22Rv1 (cell line): Measurements from ENCODE around the gene RPN2.

ENCODE experiments used
- H3K27ac ChIP-seq: fragments of 450-650 bp; 2 replicates; pipeline ENCODE4 v1.5.1; 2017
- CTCF ChIP-seq: fragments of 450-650 bp; IDR thresholded peaks from 2 replicates; pipeline ENCODE4 v1.5.1; 2017; ENCODE audit warnings: mild to moderate bottlenecking
- ZFX ChIP-seq: fragments of 450-650 bp; IDR thresholded peaks from 2 replicates; pipeline ENCODE4 v1.6.1; 2017; ENCODE audit warnings: antibody characterized with exemption, borderline replicate concordance

The RPN2 gene

DNA sequence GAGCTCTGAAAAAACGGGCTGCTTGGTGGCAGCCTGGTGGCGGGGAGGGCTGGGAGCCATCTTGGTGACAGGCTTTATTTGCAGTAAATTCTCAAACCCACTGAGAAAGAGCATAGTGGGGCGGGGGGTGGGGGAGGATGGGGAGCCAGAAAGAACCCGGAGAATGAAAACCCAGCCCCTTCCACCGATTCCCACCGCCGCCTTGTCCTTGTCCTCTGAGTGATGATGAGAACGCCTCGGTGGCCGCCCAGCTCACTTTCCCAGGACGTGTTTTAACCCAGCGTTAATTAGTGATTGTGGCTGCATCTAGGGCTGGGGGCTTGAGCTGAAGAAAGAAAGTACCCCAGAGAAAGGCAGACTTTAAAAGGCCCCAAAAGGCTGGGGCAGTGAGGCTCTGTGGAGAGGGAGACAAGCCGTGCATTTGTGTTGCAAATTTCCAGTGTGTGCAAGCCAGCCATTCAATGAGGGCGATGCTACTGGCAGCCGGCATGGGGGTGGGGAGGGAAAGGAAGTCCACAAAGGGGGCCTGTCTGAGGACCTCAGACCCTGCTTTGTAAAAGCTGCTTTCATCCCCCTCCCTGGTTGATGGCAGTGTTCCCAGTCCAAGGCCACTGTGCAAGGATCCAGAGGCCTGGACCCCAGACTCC lies 88.7 kb downstream of the RPN2 start:
- no peak for TF ChIP-seq ZFX
- TF ChIP-seq CTCF, result no peak
- no peak overlapping the region for H3K27ac ChIP-seq

DNA sequence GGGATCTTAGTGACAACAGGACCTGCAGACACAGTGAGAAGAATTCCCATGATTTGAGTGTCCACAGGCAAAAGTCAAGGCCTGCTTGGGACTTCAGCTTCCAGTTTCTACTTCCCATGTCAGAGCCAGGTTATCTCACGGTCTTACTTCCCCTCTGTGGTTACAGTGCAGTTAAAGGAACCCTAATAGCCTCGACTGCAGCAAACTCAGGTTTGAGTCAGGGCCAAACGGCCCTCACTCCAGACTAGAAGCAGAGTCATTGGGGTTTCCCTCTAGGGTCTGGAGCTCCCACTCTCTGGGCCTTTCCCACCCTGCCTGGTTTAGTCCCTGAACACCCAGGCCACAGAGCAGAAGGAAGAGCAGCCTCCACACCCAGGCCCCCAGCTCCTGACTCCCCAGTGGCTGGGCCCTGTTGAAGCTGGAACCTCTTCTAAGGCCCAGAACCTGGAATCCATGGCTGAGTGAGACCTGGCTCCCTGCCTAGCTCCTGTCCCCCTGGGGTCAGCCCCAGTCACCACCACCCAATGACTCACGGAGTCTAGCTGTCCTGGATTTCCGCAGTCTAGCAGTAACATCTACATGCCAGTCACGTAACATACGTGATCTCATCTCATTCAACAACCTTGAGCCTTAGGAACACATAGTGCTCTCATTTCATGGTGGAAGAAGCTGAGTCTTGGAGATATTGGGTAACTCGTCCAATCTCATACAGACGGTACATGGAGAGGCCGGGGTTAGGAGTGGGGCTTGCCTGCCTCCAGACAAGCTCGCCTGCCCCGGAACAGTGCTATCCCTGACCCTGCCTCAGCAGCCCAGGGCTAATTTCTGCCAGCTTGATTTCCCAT lies 91.7 kb downstream of the RPN2 start:
- no peak for TF ChIP-seq ZFX
- TF ChIP-seq CTCF, result no peak
- H3K27ac ChIP-seq, result no peak overlapping the region

DNA sequence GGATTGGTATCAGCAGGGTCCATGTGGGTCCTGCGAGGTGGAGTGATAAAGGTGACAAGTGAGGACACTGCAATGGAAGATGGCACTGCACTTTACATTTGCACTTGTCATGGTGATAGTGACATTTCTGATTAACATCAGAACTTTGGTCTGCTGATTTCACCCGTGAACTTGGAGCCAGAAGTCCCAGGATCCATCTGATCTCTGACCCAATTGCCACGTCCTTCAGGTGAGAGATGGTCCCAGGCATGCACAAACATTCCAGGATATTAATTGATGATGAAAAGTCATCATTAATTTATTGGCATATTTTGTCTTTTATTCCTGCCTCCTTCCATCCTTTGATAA lies 92.3 kb downstream of the RPN2 start:
- TF ChIP-seq CTCF (no peak), ZFX (no peak)
- no peak overlapping the region for H3K27ac ChIP-seq

- TF ChIP-seq CTCF (no peak), ZFX (no peak)
- H3K27ac ChIP-seq, result no peak overlapping the region
Observed at GRCh38 chr20:37273988-37274387, 94.9 kb downstream of the RPN2 start.

- TF ChIP-seq ZFX (no peak), CTCF (no peak)
- H3K27ac ChIP-seq, result no peak overlapping the region
Observed at GRCh38 chr20:37274851-37275524, 95.9 kb downstream of the RPN2 start.

GRCh38 chr20:37276494-37277252 lies 97.5 kb downstream of the RPN2 start:
- H3K27ac ChIP-seq, result no peak overlapping the region

More at GRCh38 chr20:37276494-37277252, 97.5 kb downstream of the RPN2 start:
- TF ChIP-seq CTCF (peak; percentile 30; the same call in 1 of the 2 replicates), ZFX (no peak)
